Measurements from ENCODE around the gene TPGS2.

- TF ChIP-seq YY1 (IDR thresholded peaks at IDR 0.05; ENCODE audit: insufficient read depth, insufficient read length) (no peak), SUZ12 (IDR thresholded peaks at IDR 0.05; ENCODE audit: extremely low read depth, insufficient read depth, insufficient read length) (no peak), ZNF274 (IDR thresholded peaks at IDR 0.05; ENCODE audit: low read depth, low read length) (no peak)
These were observed 42.1 kb downstream of the TPGS2 start for GRCh38 chr18:36786686-36787085.
